ENCODE data around the gene RBM22.

GRCh38 chr5:150651382-150651781 lies 49.5 kb downstream of the RBM22 start:
- TF ChIP-seq SIN3A (IDR thresholded peaks at IDR 0.05; ENCODE audit: borderline replicate concordance, insufficient read depth, low read length): no peak
- TF ChIP-seq POLR2AphosphoS5 (IDR thresholded peaks at IDR 0.05; ENCODE audit: low read depth, low read length): no peak
- TF ChIP-seq FOXP2 (optimal IDR thresholded peaks at IDR 0.05; ENCODE audit: borderline replicate concordance, extremely low read depth, extremely low read length, insufficient read depth): no peak

All from PFSK-1 (cell line).